IPS-20b (cell line): ENCODE data around the gene DDOST.
"Not testable (repeated sequence)": the region's sequence is repeated elsewhere in the genome, so short reads cannot be mapped to it uniquely, and the experiment has no call there.

Experiments used
- H3K27ac ChIP-seq: one replicate; pipeline ENCODE4 v1.5.1; 2013; ENCODE audit warnings: low read length
- H3K27me3 ChIP-seq: 2 replicates; pipeline ENCODE4 v1.6.1; 2013; ENCODE audit warnings: mild to moderate bottlenecking, low read length, inconsistent platforms; ENCODE audit not compliant: insufficient read depth
- H3K36me3 ChIP-seq: 2 replicates; pipeline ENCODE4 v1.6.1; 2013; ENCODE audit warnings: low read depth, mild to moderate bottlenecking, inconsistent platforms, low read length, moderate library complexity; ENCODE audit not compliant: insufficient read depth
- H3K4me1 ChIP-seq: 2 replicates; pipeline ENCODE4 v1.6.1; 2013; ENCODE audit warnings: mild to moderate bottlenecking, control low read depth, inconsistent platforms, low read length, moderate library complexity; ENCODE audit not compliant: insufficient read depth
- H3K4me3 ChIP-seq: 2 replicates; pipeline ENCODE4 v1.5.1; 2013; ENCODE audit warnings: mild to moderate bottlenecking, low read length, inconsistent platforms
- H3K9ac ChIP-seq: 2 replicates; pipeline ENCODE4 v1.6.1; 2013; ENCODE audit warnings: low read depth, mild to moderate bottlenecking, inconsistent platforms, low read length, moderate library complexity
- H3K9me3 ChIP-seq: 2 replicates; pipeline ENCODE4 v1.6.1; 2013; ENCODE audit warnings: mild to moderate bottlenecking, low read depth, low read length, inconsistent platforms; ENCODE audit not compliant: insufficient read depth

Gene DDOST

DNA sequence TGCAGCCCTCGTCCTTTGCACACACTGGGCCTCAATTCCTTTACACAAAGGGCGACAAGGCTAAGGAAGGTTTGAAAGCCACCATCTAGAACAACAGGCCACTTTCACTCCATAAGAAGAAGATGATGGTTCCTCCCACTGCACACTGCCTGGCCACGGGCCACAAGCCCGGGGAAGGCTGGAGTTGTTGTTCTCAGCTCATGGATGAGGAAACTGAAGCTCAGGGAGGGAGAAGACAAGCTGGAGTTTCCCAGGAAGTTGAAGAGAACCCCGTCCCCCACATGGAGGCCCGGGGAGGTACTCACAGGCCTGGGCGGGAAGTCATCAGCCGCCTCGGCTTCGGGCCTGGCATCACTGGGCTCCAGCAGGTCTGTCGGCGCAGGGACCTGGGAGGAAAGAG, 24.6 kb upstream of the DDOST start:
- Histone ChIP-seq H3K4me1 (no peaks in the 10 kb centered on the region), H3K4me3 (no peak overlapping the region), H3K27ac (no peak overlapping the region), H3K9ac (no peak overlapping the region), H3K36me3 (no peaks in the 10 kb centered on the region), H3K27me3 (no peaks in the 10 kb centered on the region), H3K9me3 (no peaks in the 10 kb centered on the region)

DNA sequence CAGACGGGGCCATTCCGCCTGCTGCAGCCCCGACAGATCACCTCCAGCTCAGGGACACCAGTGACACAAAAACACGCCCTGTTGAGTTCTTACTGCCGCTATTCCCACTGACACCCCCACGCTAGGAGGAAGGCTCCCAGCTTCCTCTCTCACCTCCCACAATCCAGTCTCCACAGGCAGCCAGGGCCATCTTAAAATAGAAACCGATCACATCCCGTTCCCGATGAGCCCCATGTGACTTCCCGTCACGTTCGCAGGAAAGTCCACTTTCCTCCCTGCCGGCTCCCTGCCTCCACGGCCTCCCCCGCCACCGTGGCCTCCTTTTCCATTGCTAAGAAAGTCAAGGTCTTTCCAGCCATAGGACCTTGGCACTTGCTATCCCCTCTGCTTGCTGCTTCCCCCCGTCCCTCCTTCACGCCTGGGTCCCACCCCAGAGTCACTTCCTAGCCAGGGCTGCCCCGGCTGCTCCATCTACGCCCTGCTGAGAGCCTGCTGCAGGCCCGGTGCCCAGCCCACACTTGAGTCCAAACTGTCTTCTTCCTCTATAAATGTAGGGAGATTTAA, 24.0 kb upstream of the DDOST start:
- no peaks in the 10 kb centered on the region for H3K36me3 ChIP-seq

DNA sequence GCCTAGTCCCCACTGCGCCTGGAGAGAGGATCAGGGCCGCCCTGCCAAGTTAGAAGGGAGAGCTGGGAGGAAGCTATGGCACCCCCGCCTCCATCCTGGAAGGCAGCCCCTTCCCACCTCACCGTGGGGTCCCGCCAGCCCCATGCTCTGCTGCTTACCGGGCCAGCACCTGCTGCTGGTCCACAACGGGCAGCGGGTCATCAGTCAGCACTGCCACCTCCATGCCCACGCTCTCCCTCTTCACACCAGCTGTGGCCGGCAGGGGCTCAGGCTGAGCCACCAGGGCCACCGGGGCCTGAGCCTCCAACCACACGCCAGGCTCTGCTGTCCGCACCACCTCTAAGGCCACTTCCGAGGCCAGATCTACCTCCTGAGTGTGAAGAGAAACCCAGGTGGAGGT, 23.5 kb upstream of the DDOST start:
- H3K4me3 ChIP-seq, result no peak overlapping the region
- H3K9ac ChIP-seq, result no peak overlapping the region
- no peaks in the 10 kb centered on the region for H3K27me3 ChIP-seq
- H3K9me3 ChIP-seq, result no peaks in the 10 kb centered on the region
- no peaks in the 10 kb centered on the region for H3K4me1 ChIP-seq
- no peak overlapping the region for H3K27ac ChIP-seq
- H3K36me3 ChIP-seq, result no peaks in the 10 kb centered on the region

More for the DNA sequence above, 24.0 kb upstream of the DDOST start:
- Histone ChIP-seq H3K27ac (no peak overlapping the region), H3K27me3 (no peaks in the 10 kb centered on the region), H3K4me1 (no peaks in the 10 kb centered on the region), H3K4me3 (no peak overlapping the region), H3K9me3 (no peaks in the 10 kb centered on the region), H3K9ac (no peak overlapping the region)

DNA sequence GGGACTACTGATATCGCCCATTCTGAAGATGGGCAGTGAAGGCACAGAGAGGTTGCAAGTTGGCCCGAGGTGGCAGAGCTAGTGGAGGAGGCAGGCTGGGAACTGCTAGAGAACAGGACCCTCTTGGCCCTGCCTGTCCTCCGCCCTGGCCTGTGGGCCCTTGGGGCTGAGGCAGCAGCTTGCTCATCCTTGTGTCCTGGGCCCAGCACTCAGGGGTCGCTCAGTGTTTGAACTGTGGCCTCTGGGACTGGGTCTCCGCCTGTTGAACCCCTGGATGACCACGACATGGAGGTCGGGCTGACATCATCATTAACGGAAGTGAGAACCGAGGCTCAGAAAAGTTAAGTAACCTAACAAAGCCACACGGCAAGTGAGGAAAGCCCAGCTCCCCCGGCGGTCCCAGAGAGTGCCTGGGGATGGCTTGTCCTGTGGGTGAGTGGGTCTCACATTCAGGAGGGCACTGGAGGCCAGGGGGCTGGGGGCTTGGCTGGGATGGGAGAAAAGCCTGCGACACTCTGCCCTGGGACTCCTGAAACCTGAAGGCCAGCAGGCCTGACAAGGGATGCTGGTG, 23.0 kb upstream of the DDOST start:
- Histone ChIP-seq H3K4me1 (no peaks in the 10 kb centered on the region), H3K9ac (no peak overlapping the region), H3K4me3 (no peak overlapping the region), H3K27ac (no peak overlapping the region), H3K27me3 (no peaks in the 10 kb centered on the region), H3K36me3 (no peaks in the 10 kb centered on the region), H3K9me3 (no peaks in the 10 kb centered on the region)

DNA sequence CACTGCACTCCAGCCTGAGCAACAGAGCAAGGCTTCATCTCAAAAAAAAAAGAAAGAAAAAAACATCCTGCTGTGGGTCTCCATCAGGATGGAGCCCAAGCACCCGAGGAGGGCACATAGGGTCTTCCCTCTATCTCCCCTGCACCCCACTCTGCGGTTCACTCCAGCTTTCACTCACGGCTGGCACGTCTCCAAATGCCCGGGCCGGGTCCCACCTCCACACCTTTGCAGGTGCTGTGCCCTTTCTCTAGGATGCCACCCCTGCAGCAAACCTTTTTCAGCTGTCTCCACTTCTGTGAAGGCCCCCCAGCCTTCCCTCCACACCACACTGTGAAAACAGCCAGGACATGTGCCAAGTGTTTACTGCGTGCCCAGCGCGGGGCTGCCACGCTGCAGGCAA, 22.4 kb upstream of the DDOST start:
- H3K9ac ChIP-seq, result no peak overlapping the region
- no peak overlapping the region for H3K4me3 ChIP-seq
- no peaks in the 10 kb centered on the region for H3K9me3 ChIP-seq
- H3K27ac ChIP-seq, result no peak overlapping the region
- 0 out of 2 replicates have a peak, but pooled peaks cover 1% of the 10 kb centered on the region for H3K36me3 ChIP-seq
- no peaks in the 10 kb centered on the region for H3K27me3 ChIP-seq
- no peaks in the 10 kb centered on the region for H3K4me1 ChIP-seq

DNA sequence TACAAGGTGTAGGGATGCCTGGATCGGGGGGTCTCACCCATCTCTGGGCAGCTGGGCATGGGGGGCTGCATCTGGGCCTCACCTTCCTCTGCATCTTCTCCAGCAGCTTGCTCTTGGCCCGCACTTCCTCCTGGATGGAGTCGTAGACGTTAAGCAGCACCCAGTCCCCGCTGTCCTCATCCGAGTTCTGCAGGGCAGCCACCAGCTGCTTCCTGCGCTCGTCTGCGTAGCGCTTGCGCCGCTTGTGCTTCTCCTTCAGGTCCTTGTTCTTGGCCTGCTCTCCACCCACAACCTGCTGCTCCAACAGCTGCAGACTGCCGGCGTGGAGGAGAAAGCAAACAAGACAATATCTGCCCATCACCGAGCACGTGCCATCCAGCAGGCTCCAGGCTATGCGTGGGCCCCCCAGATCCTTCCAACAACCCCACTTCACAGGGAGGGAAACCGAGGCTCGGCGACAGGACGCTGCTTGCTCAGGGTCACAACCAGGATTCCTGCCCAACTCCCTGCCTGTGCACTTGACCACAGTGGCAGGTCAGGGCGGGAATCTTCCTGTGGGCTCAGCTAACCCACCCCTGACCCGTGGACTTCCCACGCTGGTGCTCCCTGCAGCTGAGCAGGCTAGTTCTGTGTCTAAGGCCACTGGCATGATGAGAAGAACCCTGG, 21.5 kb upstream of the DDOST start:
- no peak overlapping the region for H3K27ac ChIP-seq
- no peaks in the 10 kb centered on the region for H3K9me3 ChIP-seq
- H3K4me3 ChIP-seq, result no peak overlapping the region
- H3K4me1 ChIP-seq, result no peaks in the 10 kb centered on the region
- no peaks in the 10 kb centered on the region for H3K27me3 ChIP-seq
- H3K36me3 ChIP-seq, result 0 out of 2 replicates have a peak, but pooled peaks cover 4% of the 10 kb centered on the region
- no peak overlapping the region for H3K9ac ChIP-seq

DNA sequence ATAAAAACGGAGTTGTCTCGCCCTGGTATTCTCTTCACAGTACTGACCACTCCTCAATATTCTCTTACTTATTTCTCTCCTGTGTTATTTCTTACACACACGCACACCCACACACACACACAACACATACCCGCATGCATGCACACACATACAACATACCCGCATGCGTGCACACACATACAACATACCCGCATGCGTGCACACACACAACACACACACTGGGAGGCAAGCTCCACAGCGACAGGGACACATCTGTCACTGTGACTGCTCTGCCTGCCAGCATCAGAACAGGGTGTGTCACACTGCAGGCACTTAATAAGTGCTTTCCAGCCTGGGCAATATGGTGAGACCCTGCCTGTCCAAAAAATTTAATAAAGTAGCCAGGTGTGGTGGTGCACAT, 20.8 kb upstream of the DDOST start:
- peaks cover 4% of the 10 kb centered on the region; the same call in 1 of the 2 replicates for H3K36me3 ChIP-seq
- H3K9ac ChIP-seq, result no peak overlapping the region
- H3K27me3 ChIP-seq, result no peaks in the 10 kb centered on the region
- no peaks in the 10 kb centered on the region for H3K4me1 ChIP-seq
- H3K27ac ChIP-seq, result no peak overlapping the region
- H3K9me3 ChIP-seq, result no peaks in the 10 kb centered on the region
- H3K4me3 ChIP-seq, result no peak overlapping the region

DNA sequence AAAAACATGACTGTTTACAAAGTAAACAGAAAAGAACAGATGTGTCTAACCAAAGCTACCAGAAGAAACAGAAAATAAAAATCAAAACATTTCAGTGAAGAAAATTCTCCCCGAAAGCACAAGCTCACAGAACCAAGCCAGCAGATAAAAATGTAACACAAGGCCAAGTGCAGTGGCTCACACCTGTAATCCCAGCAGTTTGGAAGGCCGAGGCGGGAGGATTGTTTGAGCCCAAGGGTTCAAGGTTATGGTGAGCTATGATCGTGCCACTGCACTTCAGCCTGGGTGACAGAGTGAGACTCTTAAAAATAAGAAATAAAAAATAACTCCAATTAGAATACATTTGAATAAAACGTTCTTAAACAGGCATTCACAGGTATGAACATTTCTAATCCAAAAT, 19.1 kb upstream of the DDOST start:
- Histone ChIP-seq H3K36me3 (peaks cover 4% of the 10 kb centered on the region; the same call in 1 of the 2 replicates), H3K27ac (no peak overlapping the region), H3K4me1 (no peaks in the 10 kb centered on the region), H3K9me3 (no peaks in the 10 kb centered on the region), H3K9ac (no peak overlapping the region), H3K27me3 (no peaks in the 10 kb centered on the region), H3K4me3 (no peak overlapping the region)

DNA sequence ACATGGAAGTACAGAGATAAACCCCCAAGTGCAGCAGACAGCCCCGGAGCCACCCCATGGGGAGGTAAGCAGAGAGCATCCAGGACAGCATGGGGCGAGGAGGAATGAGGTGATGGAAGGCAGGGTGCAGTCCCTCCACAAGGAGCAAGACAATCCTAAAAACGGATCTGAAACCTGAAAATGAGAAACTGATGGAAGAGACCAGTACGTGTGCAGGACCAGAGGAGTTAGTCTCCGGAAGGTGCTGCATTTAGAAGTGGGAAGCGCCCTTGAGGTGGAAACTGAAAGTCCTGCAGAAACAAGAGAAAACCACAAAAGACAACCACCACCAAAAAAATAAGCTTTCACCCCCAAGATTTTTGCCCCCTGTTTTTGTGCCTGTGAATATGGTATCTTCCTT, 17.4 kb upstream of the DDOST start:
- Histone ChIP-seq H3K9me3 (no peaks in the 10 kb centered on the region), H3K27ac (no peak overlapping the region), H3K4me1 (no peaks in the 10 kb centered on the region), H3K4me3 (no peak overlapping the region), H3K36me3 (peaks cover 4% of the 10 kb centered on the region; the same call in 1 of the 2 replicates), H3K27me3 (no peaks in the 10 kb centered on the region), H3K9ac (no peak overlapping the region)

DNA sequence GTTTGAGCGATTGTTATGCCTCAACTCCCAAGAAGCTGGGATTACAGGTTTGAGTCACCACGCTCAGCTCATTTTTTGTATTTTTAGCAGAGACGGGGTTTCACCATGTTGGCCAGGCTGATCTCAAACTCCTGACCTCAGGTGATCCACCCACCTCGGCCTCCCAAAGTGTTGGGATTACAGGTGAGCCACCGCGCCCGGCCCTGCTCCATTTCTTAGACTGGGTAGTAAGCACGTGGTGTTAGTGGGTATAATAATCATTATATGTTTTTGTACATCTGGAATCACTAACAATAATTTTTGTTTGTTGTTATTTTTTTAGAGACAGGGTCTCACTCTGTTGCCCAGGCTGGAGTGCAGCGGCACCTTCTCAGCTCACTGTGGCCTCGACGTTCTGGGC, 12.5 kb upstream of the DDOST start:
- H3K4me3 ChIP-seq, H3K9ac ChIP-seq, H3K9me3 ChIP-seq, H3K27ac ChIP-seq, H3K27me3 ChIP-seq, H3K4me1 ChIP-seq, H3K36me3 ChIP-seq: not testable (repeated sequence)

DNA sequence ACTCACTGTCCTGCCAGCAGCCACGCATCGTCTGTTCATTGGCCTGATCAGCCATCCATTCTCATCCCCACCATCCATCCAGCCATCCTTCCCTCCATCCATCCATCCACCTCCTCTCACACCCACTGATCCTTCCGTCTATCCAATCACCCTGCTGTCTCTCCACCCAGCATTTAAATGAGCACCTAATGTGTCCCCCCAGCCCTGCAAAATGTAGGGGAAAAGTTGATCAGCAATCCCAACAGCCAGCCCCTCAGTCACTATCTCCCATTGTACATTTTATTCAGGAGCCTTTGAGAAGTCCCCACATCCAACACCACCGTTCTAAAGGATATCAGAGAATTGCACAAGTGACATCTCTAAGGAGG, 11.1 kb upstream of the DDOST start:
- Histone ChIP-seq H3K27me3 (no peaks in the 10 kb centered on the region), H3K4me3 (no peak overlapping the region), H3K36me3 (peaks cover 6% of the 10 kb centered on the region; the same call in 1 of the 2 replicates), H3K27ac (no peak overlapping the region), H3K4me1 (no peaks in the 10 kb centered on the region), H3K9me3 (no peaks in the 10 kb centered on the region), H3K9ac (no peak overlapping the region)

DNA sequence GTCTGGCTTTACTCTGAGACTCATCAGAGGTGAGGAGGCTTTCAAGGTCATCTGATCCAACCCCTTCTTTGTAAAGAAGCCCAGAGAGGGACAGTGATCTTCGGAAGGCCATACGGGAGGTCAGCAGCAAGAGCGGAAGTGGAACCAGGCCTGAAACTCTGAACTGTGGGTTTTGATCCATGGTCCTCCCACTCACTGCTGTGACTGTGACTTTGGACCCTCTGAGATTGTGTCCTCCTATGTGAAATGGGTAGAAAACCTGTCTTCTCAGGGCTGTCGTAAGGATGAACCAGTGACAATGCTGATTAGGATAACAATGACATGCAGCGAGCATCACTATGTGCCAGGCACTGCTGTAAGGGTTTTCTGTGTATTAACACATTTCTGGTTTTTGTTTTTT, 9.8 kb upstream of the DDOST start:
- no peaks in the 10 kb centered on the region for H3K9me3 ChIP-seq
- no peaks in the 10 kb centered on the region for H3K27me3 ChIP-seq
- no peak overlapping the region for H3K4me3 ChIP-seq
- H3K27ac ChIP-seq, result no peak overlapping the region
- 0 out of 2 replicates have a peak, but pooled peaks cover 6% of the 10 kb centered on the region for H3K36me3 ChIP-seq
- H3K9ac ChIP-seq, result no peak overlapping the region
- H3K4me1 ChIP-seq, result no peaks in the 10 kb centered on the region
